Tongue (tissue), 2 donors: ENCODE results near the gene POMGNT2. TPM values are rescaled to one million over a fixed set of nuclear protein-coding genes. Genes with fewer than 3 reads are reported as not detected.
A peak's percentile ranks its signal among the peaks of the same experiment; 100 is the strongest.

Experiments used
- DNase-seq: peaks from one replicate; pipeline ENCODE4 v3.0.0-alpha.2; 2015
- total RNA-seq: library from RNA; depleted of rRNA; stranded (reverse); fragments of >200 nt; gene quantifications from one replicate; pipeline ENCODE4 v1.2.3, GENCODE V29; 2014

POMGNT2 gene
- total RNA-seq, 1 donor from 2014 or later = 15.6 TPM

DNA sequence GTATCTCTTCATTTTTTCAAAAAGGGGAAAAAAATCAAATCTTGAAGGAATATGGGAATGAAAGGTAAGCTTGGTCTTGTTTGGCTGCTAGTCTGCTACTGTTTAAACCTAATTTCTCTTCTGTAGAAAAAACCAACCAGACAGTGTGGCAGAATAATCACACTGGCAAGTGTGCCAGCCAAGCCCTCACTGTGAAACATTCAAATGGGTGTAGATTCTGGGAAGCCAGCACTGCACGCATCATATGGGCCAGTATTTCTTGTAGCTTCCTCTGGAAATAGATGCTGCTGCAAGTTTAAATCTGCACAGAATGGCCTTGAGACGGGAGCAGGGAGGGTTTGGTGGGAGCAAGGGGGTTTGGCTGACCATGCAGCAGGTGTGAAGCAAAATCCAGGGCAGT is 62.1 kb downstream of the POMGNT2 start:
- DNase-seq = no peak

DNA sequence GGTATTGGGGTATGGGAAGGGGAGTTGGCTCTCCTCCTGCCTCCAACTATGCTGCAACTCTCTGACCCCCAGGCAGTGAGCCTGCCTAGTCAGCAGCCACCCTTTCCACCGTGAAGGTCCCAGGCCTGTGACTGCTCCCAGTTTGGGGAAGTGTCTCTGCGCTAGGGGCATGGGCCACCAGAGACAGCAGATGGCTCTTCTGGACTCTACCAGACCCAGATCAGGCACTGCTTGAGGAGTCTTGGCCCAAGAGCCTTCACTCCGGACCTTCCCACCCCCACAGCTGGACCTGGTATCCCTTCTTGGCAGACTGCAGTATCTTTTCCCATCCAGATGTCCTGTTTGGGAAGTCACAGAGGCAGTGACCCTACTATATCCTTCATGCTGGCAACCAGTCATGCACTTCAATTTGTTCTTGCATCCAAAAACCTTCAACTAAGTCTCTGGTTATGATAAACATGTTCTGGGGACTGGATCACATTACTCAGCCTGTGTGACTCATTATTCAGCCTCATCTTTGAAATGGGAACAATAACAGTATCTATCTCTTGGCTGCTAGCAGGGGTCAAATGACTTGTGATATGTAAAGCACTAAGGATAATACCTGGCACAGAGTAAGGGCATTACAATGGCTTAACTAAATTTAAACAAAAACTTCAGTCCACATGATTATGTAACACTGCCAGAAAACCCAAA is 62.7 kb downstream of the POMGNT2 start:
- peak; percentile 15 for DNase-seq

DNA sequence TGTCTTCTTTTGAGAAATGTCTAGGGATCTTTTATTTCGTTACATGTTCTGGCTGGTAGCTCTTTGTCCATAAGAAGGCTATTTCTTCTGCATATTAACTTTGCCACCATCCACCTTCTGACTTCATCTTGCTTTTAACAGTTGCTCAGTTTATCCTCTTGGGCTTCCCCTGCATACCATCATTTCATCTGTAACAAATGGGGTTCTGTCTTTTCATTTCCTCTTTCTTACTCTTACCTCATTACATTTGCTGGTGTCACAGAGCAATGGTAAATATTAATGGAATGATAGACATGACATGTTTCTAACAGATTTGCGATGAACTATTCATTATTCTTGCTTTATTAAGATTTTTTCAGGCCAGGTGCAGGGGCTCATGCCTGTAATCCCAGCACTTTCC is 64.4 kb downstream of the POMGNT2 start:
- no peak for DNase-seq

DNA sequence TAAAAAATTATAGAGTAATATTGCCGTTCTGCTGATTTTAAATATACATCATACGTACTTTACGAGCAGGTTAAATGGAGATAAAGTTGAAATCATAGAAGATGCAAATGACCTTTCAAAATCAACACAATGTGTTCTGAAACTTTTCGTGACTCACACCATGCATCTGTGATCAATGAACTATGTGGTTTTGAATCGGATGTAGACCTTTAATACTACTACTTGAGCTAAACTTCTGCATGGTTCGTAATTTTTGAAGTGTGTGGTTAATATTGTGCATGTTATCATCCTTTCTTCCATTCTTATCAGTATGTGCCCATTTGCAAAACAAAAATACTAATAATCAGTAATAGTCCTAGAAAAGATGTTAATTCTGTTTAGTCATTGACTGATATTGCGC is 67.9 kb downstream of the POMGNT2 start:
- DNase-seq = no peak

DNA sequence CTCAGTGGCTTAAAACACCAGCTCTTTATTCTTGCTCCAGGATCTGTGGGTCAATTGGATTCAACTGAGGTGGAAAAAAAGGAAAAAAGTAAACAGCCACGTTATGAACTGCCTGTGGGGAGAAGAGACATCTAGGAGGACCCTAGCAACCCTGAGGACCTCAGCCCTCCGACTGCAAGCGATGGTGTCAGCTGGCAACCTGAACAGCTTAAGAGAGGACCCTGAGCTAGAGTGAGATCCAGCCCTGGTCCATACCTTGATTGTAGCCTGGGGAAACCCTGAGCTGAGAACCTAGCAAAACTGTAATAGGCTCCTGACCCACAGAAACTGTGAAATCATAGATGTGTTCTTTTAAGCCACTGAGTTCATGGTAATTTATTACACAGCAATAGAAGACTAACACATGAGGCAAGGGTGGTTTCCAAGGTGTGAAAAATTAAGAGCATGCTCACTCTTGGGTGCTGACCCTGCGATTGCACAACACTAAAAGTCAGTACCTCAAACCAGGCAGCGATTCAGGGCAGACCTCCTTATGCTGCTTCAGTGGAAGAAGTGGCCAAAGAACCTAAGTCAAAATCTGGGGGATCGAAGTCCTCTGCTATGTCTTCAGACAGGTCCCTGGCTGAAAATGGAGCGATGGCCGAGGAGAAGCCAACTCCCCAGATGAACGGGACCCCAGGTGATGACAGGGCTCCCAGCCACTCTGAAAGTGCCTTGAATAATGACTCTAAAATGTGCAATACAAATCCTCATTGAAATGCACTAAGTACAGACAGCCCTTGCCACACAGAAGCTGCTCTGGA is 69.1 kb downstream of the POMGNT2 start:
- no peak for DNase-seq

DNA sequence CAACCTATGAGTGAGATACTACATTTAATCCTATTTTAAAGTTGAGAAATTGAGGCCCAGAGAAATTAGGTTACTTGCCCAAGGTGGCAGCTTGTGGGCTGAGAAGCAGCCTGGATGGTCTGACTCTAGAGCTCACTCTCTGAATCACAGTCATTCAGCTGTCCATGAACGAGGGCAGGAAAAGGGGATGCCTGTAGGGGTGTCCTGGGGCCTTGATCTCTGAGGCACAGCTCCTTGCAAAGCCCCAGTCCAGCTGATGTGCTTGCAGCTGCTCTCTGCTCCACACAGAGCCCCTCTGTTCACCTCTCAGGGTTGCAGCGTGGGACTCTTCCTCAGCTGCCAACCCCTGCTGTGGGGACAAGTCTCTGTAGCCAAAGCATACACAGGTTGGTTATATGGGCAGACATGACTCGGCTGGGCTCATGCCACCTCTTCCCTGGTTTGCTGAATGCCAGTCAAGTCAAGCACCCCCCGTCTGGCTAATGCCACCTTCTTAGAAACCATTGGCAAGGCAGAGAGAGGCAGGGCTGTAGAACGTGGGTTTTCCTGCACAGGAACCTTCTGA is 70.0 kb downstream of the POMGNT2 start:
- DNase-seq = peak; percentile 63

DNA sequence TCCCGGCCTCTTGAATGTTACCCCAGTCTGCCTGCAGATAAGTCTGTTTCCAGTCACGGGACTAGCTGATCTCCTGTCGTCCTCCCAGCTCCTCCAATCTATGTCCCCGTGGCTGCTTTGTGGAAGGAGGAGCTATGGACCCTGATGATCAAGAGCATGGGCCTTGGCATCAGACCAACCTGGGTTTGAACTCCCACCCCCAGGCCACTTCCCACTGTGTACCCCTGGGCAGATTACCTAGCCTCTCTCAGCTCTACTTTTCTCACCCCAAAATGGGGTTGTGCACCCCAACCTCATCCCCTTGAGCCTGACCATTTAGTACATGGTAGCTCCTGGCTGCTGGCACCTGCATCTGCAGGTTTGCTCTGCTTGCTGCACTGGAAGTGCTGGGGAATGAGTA is 71.0 kb downstream of the POMGNT2 start:
- no peak for DNase-seq

DNA sequence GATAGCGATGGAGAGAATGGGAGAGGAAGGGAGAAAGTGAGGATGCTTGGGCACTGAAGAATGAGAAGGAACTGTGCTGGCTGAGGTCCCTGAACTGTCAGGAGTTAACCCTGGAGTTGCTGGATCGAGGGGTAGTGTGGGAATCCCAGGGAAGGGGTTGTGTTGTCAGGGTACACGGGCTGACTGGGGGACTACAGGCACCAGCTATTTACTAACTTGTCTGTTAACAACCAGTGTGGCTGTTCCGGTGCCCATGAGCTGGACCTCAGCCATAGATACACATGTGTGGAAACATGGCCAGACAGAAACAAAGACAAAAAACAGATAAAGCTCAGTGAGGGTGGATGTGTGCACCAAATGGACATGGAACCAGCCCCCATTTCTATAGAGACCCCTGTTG is 71.7 kb downstream of the POMGNT2 start:
- DNase-seq = no peak

DNA sequence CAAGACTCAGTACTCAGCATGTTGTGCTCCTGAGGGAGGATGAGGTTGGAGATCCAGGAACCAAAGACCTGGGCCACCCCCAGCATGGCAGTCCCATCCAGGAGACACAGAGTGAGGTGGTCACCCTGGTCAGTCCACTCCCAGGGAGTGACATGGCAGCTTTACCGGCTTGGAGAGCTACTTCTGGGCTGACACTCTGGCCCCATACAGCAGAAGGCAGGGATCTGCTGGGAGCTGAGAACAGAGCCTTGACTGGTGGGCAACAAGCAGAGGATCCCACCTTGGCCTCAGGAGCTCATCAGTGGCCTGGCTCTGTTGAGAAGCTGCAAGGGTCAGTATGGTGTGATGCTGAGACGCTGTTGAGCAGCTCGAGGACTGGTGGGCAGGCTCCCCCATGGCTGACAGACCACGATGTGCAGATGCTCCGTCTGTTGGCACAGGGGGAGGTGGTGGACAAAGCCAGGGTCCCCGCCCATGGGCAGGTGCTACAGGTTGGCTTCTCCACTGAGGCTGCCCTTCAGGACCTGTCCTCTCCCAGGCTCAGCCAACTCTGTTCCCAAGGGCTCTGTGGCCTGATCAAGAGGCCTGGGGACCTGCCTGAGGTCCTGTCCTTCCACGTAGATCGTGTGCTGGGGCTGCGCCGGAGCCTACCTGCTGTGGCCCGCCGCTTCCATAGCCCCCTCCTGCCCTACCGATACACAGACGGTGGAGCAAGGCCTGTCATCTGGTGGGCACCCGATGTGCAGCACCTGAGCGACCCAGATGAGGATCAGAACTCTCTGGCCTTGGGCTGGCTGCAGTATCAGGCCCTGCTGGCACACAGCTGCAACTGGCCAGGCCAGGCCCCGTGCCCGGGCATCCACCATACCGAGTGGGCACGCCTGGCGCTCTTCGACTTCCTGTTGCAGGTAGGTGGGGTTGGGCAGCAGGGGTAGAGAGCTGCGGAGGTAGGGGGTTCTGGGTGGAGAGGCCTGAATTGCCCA is 72.9 kb downstream of the POMGNT2 start:
- no peak for DNase-seq

DNA sequence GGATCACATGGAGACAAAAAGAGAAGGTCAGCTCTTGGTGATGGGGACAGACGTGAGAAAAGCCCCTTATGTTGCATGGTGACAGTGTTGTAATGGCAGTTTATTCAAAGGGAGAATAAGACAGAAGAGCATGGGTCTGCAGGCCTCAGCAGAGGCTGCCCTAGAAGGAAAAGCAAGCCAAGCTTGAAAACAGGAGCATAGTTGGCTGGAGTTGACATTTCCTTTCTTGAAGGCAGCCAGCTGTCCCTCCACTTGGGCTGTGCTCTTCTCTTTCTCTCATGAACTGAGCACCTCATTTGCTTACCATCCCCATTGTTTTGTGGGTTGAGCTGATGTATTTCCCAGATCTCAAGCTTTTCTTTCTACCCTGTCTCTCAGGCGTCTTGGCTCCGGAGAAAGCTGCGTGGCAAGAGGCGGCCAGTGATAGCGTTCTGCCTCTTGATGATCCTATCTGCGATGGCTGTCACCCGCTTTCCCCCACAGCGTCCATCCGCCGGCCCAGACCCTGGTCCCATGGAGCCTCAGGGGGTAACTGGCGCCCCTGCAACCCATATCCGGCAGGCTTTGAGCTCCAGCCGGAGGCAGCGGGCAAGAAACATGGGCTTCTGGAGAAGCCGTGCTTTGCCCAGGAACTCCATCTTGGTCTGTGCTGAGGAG is 73.9 kb downstream of the POMGNT2 start:
- no peak for DNase-seq

DNA sequence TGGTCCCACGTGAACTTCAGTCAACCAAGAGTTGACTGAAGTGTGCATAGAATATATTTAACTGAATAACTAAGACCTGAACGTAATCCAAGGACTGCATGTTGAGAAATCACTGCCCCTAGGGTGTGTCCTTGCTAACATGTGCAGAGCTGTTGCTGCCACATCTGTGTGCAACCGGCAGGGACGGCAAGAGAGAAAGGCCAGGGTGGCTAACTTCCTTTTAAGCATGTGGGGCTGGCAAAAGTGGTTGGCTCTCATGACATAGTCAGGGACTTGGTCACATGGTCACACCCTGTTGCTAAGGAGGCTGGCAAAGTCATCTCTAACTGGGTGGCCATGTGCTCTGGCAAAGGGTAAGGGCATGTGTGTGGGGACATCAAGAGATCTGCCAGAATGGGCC is 74.4 kb downstream of the POMGNT2 start:
- DNase-seq = peak; percentile 22

DNA sequence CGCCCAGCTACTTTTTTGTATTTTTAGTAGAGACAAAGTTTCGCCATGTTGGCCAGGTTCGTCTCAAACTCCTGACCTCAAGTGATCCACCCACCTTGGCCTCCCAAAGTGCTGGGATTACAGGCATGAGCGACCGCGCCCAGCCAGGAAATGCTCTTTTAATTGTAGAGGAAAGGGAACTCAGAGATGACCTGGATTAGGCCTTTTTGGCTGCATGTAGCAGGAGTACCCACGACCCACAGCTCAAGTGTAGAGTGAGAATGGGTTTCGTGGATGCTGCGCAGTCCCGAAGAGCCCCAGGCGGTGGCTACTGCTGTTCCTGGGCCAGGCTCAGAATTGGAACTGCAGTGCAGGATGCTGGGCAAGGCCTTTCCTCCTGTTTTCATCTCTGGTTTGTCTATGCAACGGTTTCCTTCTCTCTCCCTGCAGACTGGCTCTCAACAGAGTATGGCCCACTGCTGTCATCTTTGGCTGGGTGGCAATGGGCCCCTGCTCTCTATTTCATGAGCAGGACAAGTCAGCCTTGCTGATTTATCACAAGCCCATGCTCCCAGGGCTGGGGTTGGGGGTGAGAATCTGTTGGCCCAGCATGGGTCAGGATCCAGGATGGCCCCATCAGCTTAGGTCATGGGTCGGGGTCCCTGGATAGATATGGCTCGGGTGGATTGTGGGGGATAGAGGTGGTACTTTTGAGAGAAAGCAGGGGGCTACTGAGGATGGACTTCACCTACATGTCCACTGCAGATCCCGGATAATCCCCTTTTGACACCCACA is 75.5 kb downstream of the POMGNT2 start:
- no peak for DNase-seq

Other genes with a start within 250 kb of the POMGNT2 start
- gene CYP8B1, start 230.2 kb downstream of the POMGNT2 start, total RNA-seq = not detected
- 12.2 TPM for gene ZNF662, start 199.9 kb downstream of the POMGNT2 start, total RNA-seq
- 11.2 TPM for gene GASK1A, start 126.8 kb downstream of the POMGNT2 start, total RNA-seq
- gene SNRK, start 180.5 kb upstream of the POMGNT2 start, total RNA-seq = 79.3 TPM